GM23338 (cell line): Measurements from ENCODE around the gene EPHA7. TPM values are rescaled to one million over a fixed set of nuclear protein-coding genes. Genes with fewer than 3 reads are reported as not detected.

Source experiments
- ATAC-seq: fragments of 200-7000 bp; cut with Tn5 transposase; 3 replicates; pipeline ENCODE4 v1.9.1; 2020
- DNase-seq: peaks from one replicate; pipeline ENCODE4 v3.0.0-alpha.2; 2015; ENCODE audit warnings: low spot score
- H2AFZ ChIP-seq: fragments of 200-600 bp; sonication (generic); 2 replicates; pipeline ENCODE4 v1.8.0; 2016; ENCODE audit warnings: antibody characterized with exemption, mild to moderate bottlenecking, moderate library complexity
- H3F3A ChIP-seq: fragments of 200-600 bp; sonication (generic); replicated peaks from 2 replicates; pipeline ENCODE4 v1.8.0; 2017; ENCODE audit warnings: antibody characterized with exemption, mixed run types, low read depth
- H3K27ac ChIP-seq: fragments of 200-600 bp; sonication (generic); 2 replicates; pipeline ENCODE4 v1.6.1; 2016; ENCODE audit warnings: low read depth
- H3K27me3 ChIP-seq: fragments of 200-600 bp; sonication (generic); 2 replicates; pipeline ENCODE4 v1.8.0; 2016; ENCODE audit warnings: mild to moderate bottlenecking, mixed run types, moderate library complexity; ENCODE audit not compliant: insufficient read depth
- H3K36me3 ChIP-seq: fragments of 200-600 bp; sonication (generic); 2 replicates; pipeline ENCODE4 v1.8.0; 2016; ENCODE audit warnings: mild to moderate bottlenecking; ENCODE audit not compliant: insufficient read depth
- H3K4me1 ChIP-seq: fragments of 200-600 bp; sonication (generic); 2 replicates; pipeline ENCODE4 v1.8.0; 2016; ENCODE audit warnings: mild to moderate bottlenecking, moderate library complexity; ENCODE audit not compliant: insufficient read depth
- H3K4me2 ChIP-seq: fragments of 200-600 bp; sonication (generic); 2 replicates; pipeline ENCODE4 v1.7.1; 2017; ENCODE audit warnings: mixed run types
- H3K4me3 ChIP-seq: fragments of 200-600 bp; sonication (generic); 2 replicates; pipeline ENCODE4 v1.6.1; 2016; ENCODE audit warnings: mixed run types
- H3K79me2 ChIP-seq: fragments of 200-600 bp; sonication (generic); replicated peaks from 2 replicates; pipeline ENCODE4 v1.8.0; 2017; ENCODE audit warnings: mild to moderate bottlenecking; ENCODE audit not compliant: insufficient read depth
- H3K9me2 ChIP-seq: fragments of 200-600 bp; sonication (generic); 2 replicates; pipeline ENCODE4 v1.8.0; 2017; ENCODE audit not compliant: insufficient read depth
- H4K20me1 ChIP-seq: fragments of 200-600 bp; sonication (generic); replicated peaks from 2 replicates; pipeline ENCODE4 v1.8.0; 2017; ENCODE audit warnings: mild to moderate bottlenecking; ENCODE audit not compliant: insufficient read depth
- H3K27ac Mint-ChIP-seq: 2 replicates; pipeline ENCODE4 v1.8.0; 2020; ENCODE audit warnings: inconsistent platforms, mild to moderate bottlenecking, moderate library complexity, mixed read lengths
- H3K27me3 Mint-ChIP-seq: 3 replicates; pipeline ENCODE4 v1.8.0; 2022; ENCODE audit warnings: low read depth, mild to moderate bottlenecking, moderate library complexity, mixed read lengths, inconsistent platforms; ENCODE audit not compliant: insufficient read depth, poor library complexity
- H3K36me3 Mint-ChIP-seq: 3 replicates; pipeline ENCODE4 v1.8.0; 2021; ENCODE audit warnings: low read depth, mild to moderate bottlenecking, inconsistent platforms, moderate library complexity, mixed read lengths
- H3K4me1 Mint-ChIP-seq: 3 replicates; pipeline ENCODE4 v1.8.0; 2020; ENCODE audit warnings: mild to moderate bottlenecking, inconsistent platforms, mixed read lengths
- H3K4me3 Mint-ChIP-seq: 3 replicates; pipeline ENCODE4 v1.8.0; 2021; ENCODE audit warnings: moderate library complexity, mild to moderate bottlenecking, inconsistent platforms, mixed read lengths
- H3K9me3 Mint-ChIP-seq: 3 replicates; pipeline ENCODE4 v1.8.0; 2020; ENCODE audit warnings: moderate library complexity, mild to moderate bottlenecking, inconsistent platforms, mixed read lengths
- EZH2 ChIP-seq: fragments of 200-600 bp; sonication (generic); IDR thresholded peaks from one replicate; pipeline ENCODE4 v1.8.0; 2017; ENCODE audit warnings: antibody characterized with exemption, mild to moderate bottlenecking, low read depth; ENCODE audit not compliant: unreplicated experiment
- NANOG ChIP-seq: IDR thresholded peaks from 2 replicates; pipeline ENCODE4 v1.6.1; 2016; ENCODE audit warnings: antibody characterized with exemption, borderline replicate concordance
- ZNF331 ChIP-seq: fragments of 250-450 bp; sonication (Bioruptor Pico); IDR thresholded peaks from 2 replicates; pipeline ENCODE4 v1.5.0; 2020; ENCODE audit warnings: low read depth, mild to moderate bottlenecking, moderate library complexity
- ZNF462 ChIP-seq: fragments of 250-450 bp; sonication (Bioruptor Pico); IDR thresholded peaks from 2 replicates; pipeline ENCODE4 v1.5.0; 2020; ENCODE audit warnings: mild to moderate bottlenecking, moderate library complexity
- polyA plus RNA-seq: library from polyadenylated mRNA; unstranded; fragments of >200 nt; fragmentation: Nextera tagmentation; extraction: Ambion mirVana; gene quantifications from 2 replicates; pipeline ENCODE4 v1.2.1, GENCODE V29; 2016
- total RNA-seq: library from RNA; depleted of rRNA; stranded (reverse); fragments of >200 nt; shearing (Covaris generic); gene quantifications from 2 replicates; pipeline ENCODE4 v1.2.3, GENCODE V29; 2014
- TF ChIP-seq, protein P1 (sequence below), 2 experiments: fragments of 200-600 bp in 1 of 2; sonication (generic) in 1 of 2; conservative IDR thresholded peaks; 2 replicates each; pipeline versions ENCODE4 v1.5.1 to v1.6.1; 2016 to 2017; ENCODE audit warnings: antibody characterized with exemption in 2 of 2, low read depth in 2 of 2, mild to moderate bottlenecking in 2 of 2, moderate library complexity in 1 of 2

EPHA7 gene
- total and polyA plus RNA-seq, 2 experiments from 2014 or later = 3.3 to 7.3 TPM

DNA sequence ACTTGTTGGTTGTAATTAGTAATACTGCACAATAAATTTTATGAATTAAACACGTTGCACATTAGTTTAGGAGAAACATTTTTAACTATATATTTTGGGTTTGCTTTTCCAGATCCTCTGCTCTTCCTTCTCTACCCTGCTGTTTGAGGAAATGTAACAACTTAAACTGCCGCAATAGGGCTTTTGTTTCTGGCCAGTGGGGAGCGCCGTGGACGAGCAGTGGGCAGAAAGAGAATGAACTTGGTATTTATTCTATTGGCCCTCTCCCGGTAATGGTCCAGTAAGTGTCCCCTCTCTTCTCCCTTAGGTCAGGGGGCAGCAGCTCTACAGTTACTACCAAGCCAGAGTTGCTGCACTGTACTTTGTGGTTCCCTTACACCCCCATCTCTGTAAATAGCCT is 35.2 kb upstream of the EPHA7 start (continued):
- TF ChIP-seq ZNF462 = peak; percentile 36; the same call in 1 of the 2 replicates

- no peak overlapping the region for H3K27ac ChIP-seq
- H3K27ac Mint-ChIP-seq = no peak overlapping the region
- peaks cover 8% of the 10 kb centered on the region; the same call in 1 of the 2 replicates for H3K4me1 ChIP-seq
- no peaks in the 10 kb centered on the region for H4K20me1 ChIP-seq
- ATAC-seq (no peak), DNase-seq (no peak)
- no peaks in the 10 kb centered on the region for H3K27me3 Mint-ChIP-seq
- no peak overlapping the region for H3K4me3 ChIP-seq
- no peaks in the 10 kb centered on the region for H3F3A ChIP-seq
- no peaks in the 10 kb centered on the region for H3K79me2 ChIP-seq
- no peaks in the 10 kb centered on the region for H3K36me3 Mint-ChIP-seq
- H3K27me3 ChIP-seq = no peaks in the 10 kb centered on the region
- H3K4me3 Mint-ChIP-seq = no peak overlapping the region
- H3K9me2 ChIP-seq = no peaks in the 10 kb centered on the region
- H3K36me3 ChIP-seq = no peaks in the 10 kb centered on the region
- no peak overlapping the region for H2AFZ ChIP-seq
- H3K9me3 Mint-ChIP-seq = no peaks in the 10 kb centered on the region
- no peak overlapping the region for H3K4me2 ChIP-seq
- H3K4me1 Mint-ChIP-seq = peaks cover 25% of the 10 kb centered on the region
- TF ChIP-seq, protein P1, sequence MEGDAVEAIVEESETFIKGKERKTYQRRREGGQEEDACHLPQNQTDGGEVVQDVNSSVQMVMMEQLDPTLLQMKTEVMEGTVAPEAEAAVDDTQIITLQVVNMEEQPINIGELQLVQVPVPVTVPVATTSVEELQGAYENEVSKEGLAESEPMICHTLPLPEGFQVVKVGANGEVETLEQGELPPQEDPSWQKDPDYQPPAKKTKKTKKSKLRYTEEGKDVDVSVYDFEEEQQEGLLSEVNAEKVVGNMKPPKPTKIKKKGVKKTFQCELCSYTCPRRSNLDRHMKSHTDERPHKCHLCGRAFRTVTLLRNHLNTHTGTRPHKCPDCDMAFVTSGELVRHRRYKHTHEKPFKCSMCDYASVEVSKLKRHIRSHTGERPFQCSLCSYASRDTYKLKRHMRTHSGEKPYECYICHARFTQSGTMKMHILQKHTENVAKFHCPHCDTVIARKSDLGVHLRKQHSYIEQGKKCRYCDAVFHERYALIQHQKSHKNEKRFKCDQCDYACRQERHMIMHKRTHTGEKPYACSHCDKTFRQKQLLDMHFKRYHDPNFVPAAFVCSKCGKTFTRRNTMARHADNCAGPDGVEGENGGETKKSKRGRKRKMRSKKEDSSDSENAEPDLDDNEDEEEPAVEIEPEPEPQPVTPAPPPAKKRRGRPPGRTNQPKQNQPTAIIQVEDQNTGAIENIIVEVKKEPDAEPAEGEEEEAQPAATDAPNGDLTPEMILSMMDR (conservative IDR thresholded peaks at IDR 0.05; ENCODE audit: low read depth in 2 of 2) = no peak
- no peak for TF ChIP-seq EZH2
- no peak for TF ChIP-seq ZNF331
- TF ChIP-seq ZNF462 = no peak
- no peak for TF ChIP-seq NANOG
Measured at GRCh38 chr6:93453956-93454355, 34.6 kb upstream of the EPHA7 start.
